ENCODE results near the gene ANKH. TPM values are rescaled to one million over a fixed set of nuclear protein-coding genes. Genes with fewer than 3 reads are reported as not detected.

ANKH gene
- total and polyA plus RNA-seq, 2 donors (not counting 1 experiment from before 2014, with no cell fraction given) = 13.7 to 71.1 TPM

DNA sequence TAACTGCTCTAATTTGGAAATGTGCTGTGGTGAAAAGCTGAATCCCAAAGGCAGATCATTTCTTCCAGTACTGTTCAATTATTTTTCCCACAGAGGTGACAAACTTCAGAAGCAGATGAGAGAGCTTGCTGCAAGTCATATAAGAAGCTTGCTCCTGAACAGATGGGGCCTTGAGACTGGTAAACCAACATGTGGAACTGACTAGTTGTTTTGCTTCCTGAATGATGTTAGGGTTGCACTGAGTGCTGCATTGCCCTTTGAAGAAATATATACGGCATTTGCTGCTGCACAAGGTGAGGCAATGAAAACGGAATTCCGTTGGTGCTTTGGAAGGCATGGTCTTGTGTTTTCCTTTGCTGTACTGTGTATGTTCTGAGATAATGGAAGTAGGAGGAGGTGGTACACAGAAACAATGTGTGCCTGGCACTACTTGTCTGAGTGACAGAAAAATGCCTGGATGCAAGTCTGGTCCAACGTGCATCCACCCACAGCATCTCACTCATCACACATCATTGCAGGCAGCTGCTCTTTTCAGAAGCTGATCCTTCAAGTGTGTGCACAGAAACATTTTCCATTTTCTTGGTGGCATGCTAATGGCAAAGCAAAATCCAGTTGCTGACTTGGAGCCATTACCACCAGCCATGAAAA is 76.9 kb downstream of the ANKH start:
- H2AFZ ChIP-seq (ENCODE audit: insufficient read depth, low read depth, low read length, poor library complexity, severe bottlenecking) = no peak overlapping the region
- Mint-ChIP-seq H3K27ac (no peak overlapping the region), H3K4me3 (no peak overlapping the region), H3K4me1 (peaks cover 15% of the 10 kb centered on the region), H3K9me3 (ENCODE audit: insufficient read depth) (no peaks in the 10 kb centered on the region), H3K27me3 (no peaks in the 10 kb centered on the region)
- no peak for TF ChIP-seq EZH2 (IDR thresholded peaks at IDR 0.05; ENCODE audit: borderline replicate concordance, insufficient read depth, low read depth, low read length, poor library complexity, severe bottlenecking)
- TF ChIP-seq, protein P1, sequence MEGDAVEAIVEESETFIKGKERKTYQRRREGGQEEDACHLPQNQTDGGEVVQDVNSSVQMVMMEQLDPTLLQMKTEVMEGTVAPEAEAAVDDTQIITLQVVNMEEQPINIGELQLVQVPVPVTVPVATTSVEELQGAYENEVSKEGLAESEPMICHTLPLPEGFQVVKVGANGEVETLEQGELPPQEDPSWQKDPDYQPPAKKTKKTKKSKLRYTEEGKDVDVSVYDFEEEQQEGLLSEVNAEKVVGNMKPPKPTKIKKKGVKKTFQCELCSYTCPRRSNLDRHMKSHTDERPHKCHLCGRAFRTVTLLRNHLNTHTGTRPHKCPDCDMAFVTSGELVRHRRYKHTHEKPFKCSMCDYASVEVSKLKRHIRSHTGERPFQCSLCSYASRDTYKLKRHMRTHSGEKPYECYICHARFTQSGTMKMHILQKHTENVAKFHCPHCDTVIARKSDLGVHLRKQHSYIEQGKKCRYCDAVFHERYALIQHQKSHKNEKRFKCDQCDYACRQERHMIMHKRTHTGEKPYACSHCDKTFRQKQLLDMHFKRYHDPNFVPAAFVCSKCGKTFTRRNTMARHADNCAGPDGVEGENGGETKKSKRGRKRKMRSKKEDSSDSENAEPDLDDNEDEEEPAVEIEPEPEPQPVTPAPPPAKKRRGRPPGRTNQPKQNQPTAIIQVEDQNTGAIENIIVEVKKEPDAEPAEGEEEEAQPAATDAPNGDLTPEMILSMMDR (IDR thresholded peaks at IDR 0.05) = no peak
- no peak overlapping the region for H3K4me3 ChIP-seq (ENCODE audit: control extremely low read depth in 1 of 5, extremely low read depth in 1 of 5, insufficient read depth in 1 of 5, low read depth in 2 of 5, low read length in 4 of 5)
- H3K9me3 ChIP-seq (ENCODE audit: control extremely low read depth in 1 of 3, control insufficient read depth in 2 of 3, insufficient read depth in 1 of 3, low read length in 2 of 3) = no peaks in the 10 kb centered on the region
- no peak overlapping the region for H3K4me2 ChIP-seq (replicated peaks; ENCODE audit: low read depth, low read length, poor library complexity, severe bottlenecking)
- WGBS (ENCODE audit: insufficient coverage) = 34% methylated on average over 4 of the region's 4 CpGs
- H3K79me2 ChIP-seq (ENCODE audit: control insufficient read depth, insufficient read depth, low read length) = no peaks in the 10 kb centered on the region
- no peak overlapping the region for H3K9ac ChIP-seq (ENCODE audit: low read length)
- no peaks in the 10 kb centered on the region for H3K27me3 ChIP-seq (replicated peaks in 1 of 4; ENCODE audit: control extremely low read depth in 1 of 4, control insufficient read depth in 3 of 4, insufficient read depth in 4 of 4, low read length in 3 of 4)
- no peaks in the 10 kb centered on the region for H4K20me1 ChIP-seq (ENCODE audit: control insufficient read depth, insufficient read depth, low read length, poor library complexity, severe bottlenecking)
- POLR2A ChIA-PET = no interaction called here
- DNase-seq = no peak
- peaks cover 0 to 3% of the 10 kb centered on the region in 2 donors for H3K4me1 ChIP-seq (ENCODE audit: control insufficient read depth in 2 of 2, insufficient read depth in 2 of 2, low read length in 2 of 2)
- peaks cover 0 to 2% of the 10 kb centered on the region in 2 experiments for H3K36me3 ChIP-seq (replicated peaks in 1 of 2; ENCODE audit: control extremely low read depth in 1 of 2, control insufficient read depth in 1 of 2, extremely low read depth in 1 of 2, insufficient read depth in 2 of 2, low read length in 1 of 2)
- ATAC-seq (ENCODE audit: low read depth) = no peak
- CTCF ChIA-PET = no interaction called here
- intact Hi-C loops (cut with micrococcal nuclease) = no loop called here
- H3K27ac ChIP-seq (ENCODE audit: low read length in 2 of 2) = no peak overlapping the region

DNA sequence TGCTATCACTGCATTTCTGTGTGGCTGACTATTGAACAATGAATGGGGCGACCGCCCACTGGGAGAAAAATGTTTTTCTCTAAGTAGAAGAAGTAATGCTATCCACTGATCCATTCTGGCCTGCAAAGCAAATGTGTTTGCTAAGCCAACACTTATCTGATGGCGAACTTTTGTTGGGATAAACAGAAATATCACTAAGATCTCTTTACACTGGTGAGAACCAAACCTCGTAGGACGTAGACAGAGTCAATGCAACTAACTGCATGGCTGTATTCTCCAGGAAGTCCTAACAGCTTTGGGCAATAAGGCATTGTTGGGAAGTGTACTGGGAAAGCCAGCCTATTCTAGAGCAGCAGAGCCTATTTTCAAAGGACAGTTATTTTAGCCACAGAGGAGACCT is 77.7 kb downstream of the ANKH start:
- Histone ChIP-seq H3K79me2 (ENCODE audit: control insufficient read depth, insufficient read depth, low read length) (no peaks in the 10 kb centered on the region), H3K4me1 (ENCODE audit: control insufficient read depth in 2 of 2, insufficient read depth in 2 of 2, low read length in 2 of 2) (peaks cover 0 to 3% of the 10 kb centered on the region in 2 donors), H3K4me3 (ENCODE audit: control extremely low read depth in 1 of 5, extremely low read depth in 1 of 5, insufficient read depth in 1 of 5, low read depth in 2 of 5, low read length in 4 of 5) (no peak overlapping the region), H3K27ac (ENCODE audit: low read length in 2 of 2) (no peak overlapping the region), H3K36me3 (replicated peaks in 1 of 2; ENCODE audit: control extremely low read depth in 1 of 2, control insufficient read depth in 1 of 2, extremely low read depth in 1 of 2, insufficient read depth in 2 of 2, low read length in 1 of 2) (peaks cover 0 to under 1% of the 10 kb centered on the region in 2 experiments), H2AFZ (ENCODE audit: insufficient read depth, low read depth, low read length, poor library complexity, severe bottlenecking) (no peak overlapping the region), H4K20me1 (ENCODE audit: control insufficient read depth, insufficient read depth, low read length, poor library complexity, severe bottlenecking) (no peaks in the 10 kb centered on the region), H3K9ac (ENCODE audit: low read length) (no peak overlapping the region), H3K4me2 (replicated peaks; ENCODE audit: low read depth, low read length, poor library complexity, severe bottlenecking) (no peak overlapping the region), H3K9me3 (ENCODE audit: control extremely low read depth in 1 of 3, control insufficient read depth in 2 of 3, insufficient read depth in 1 of 3, low read length in 2 of 3) (no peaks in the 10 kb centered on the region), H3K27me3 (replicated peaks in 1 of 4; ENCODE audit: control extremely low read depth in 1 of 4, control insufficient read depth in 3 of 4, insufficient read depth in 4 of 4, low read length in 3 of 4) (no peaks in the 10 kb centered on the region)
- ATAC-seq (ENCODE audit: low read depth) (no peak), DNase-seq (no peak)
- no peak overlapping the region for H3K27ac Mint-ChIP-seq
- WGBS (ENCODE audit: insufficient coverage) = 100% methylated on average over 1 of the region's 5 CpGs
- no peaks in the 10 kb centered on the region for H3K9me3 Mint-ChIP-seq (ENCODE audit: insufficient read depth)
- H3K27me3 Mint-ChIP-seq = no peaks in the 10 kb centered on the region
- POLR2A ChIA-PET = no interaction called here
- intact Hi-C loops (cut with micrococcal nuclease) = no loop called here
- no peak for TF ChIP-seq EZH2 (IDR thresholded peaks at IDR 0.05; ENCODE audit: borderline replicate concordance, insufficient read depth, low read depth, low read length, poor library complexity, severe bottlenecking)
- TF ChIP-seq, protein P1 (IDR thresholded peaks at IDR 0.05) = no peak
- CTCF ChIA-PET = no interaction called here
- no peak overlapping the region for H3K4me3 Mint-ChIP-seq
- H3K4me1 Mint-ChIP-seq = peaks cover 15% of the 10 kb centered on the region
